CD4-positive, alpha-beta T cell treated with Interferon alpha-2 for 1 hour (primary cell): Measurements from ENCODE around the gene PFDN1.
A peak's percentile ranks its signal among the peaks of the same experiment; 100 is the strongest.

Experiments
- DNase-seq, 2 donors: peaks; one replicate each; pipeline ENCODE4 v3.0.0-alpha.2; 2020 to 2022

PFDN1 gene

DNA sequence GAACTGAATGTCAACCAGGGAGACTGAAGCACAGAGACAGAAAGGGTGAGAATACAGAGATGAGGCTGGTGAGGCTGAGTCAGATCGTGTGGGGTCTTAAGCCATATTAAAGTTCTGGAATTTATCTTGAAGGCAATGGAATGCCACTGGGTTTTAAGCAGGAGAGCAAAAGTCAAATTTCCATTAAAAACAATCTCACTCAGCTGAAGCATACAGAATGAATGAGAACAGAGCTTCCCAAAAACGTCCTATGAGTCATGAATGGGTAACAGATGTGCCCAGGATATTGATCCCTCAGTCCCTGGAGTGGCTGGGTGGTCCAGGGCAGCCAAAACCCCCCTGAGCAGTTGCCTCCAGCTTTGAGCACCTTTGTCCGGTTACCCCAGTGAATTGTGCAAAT is 44.9 kb downstream of the PFDN1 start:
- DNase-seq: no peak

DNA sequence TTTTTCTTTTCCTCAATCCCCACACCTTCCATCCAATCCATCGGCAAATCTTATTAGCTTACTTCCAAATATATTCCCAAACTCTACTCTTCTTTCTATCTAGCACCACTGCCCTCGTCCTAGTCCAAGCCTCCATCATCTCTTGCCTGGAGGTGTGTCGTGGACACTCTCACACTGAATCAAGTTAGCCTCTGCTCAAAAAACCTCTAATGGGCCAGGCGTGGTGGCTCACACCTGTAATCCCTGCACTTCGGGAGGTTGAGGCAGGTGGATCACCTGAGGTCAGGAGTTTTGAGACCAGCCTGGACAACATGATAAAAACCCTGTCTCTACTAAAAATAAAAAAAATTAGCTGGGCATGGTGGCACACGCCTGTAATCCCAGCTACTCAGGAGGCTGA is 46.2 kb downstream of the PFDN1 start:
- no peak for DNase-seq

DNA sequence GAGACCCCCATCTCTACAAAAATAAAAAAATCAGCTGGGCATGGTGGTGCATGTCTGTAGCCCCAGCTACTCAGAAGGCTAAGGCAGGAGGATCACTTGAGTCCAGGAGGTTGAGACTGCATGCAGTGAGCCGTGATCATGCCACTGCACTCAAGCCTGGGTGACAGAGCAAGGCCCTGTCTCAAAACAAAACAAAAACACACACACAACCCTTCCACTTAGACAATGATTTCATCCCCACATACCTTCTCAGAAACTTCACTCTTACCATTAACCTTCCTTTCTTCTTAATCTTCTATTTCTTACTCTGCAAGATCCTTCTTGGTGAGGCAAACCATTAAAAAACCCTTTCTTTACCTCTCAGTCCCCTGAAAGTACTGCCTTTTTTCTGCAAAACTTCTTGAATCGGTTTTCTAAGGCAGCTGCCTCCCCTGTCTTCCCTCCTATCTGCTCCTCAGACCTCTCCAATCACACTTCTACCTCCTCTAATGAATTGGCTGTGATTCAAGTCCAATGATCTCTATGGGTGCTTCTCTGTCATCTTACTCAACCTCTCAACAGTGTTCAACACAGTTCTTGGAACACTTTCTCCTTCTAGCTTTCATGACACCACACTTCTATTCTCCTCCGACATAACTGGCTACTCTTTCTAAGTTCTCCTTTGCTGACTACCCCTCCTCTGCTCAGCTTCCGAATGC is 47.3 kb downstream of the PFDN1 start:
- no peak for DNase-seq

DNA sequence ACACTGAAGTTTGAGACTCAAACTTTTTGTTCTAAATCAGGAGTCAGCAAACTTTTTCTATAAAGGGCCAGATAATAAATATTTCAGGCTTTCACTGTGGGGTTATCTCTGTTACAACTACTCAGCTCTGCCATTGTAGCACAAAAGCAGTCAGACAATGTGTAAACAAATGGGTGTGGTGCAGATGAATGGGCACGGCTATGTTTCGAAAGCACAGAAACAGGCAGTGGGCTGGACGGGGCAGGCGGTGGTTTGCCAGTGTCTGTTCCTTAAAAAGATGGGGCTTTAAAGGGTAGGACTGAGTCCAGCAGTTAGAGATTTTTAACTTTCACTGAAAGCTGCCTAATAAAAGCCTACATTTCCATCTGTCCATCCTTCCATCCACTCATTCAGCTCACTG is 48.9 kb downstream of the PFDN1 start:
- peak; percentile 26 to 57 for DNase-seq

DNA sequence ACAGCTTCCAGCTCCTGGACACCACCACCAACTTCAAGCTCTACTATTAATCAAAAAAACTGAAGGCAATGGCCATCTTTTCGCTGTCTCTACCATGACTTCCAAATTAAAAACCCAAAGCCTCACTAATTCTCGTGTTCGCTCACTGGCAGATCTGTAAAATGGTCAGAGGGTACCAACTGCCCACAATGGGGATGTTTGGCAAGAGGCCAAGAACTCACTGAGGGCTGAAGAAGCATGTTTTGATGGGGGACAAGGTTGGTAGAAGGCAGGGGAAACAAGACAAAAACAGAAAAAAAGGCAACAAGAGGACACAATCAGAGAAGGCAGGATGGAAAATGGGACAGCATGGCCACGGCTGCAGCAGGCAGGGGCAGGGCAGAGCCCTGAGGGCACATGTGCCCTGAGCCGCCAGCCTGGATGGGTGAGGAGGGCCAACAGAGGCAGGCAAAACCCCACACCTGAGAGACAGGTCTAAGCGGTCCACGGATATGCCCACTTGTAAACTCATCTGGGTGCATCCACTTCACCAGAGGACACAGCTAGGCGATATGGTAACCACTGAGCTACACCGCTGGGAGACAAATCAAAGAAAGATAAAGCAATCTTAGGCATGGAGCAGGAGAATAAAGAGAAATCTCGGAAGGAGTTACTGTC is 50.3 kb downstream of the PFDN1 start:
- no peak for DNase-seq

DNA sequence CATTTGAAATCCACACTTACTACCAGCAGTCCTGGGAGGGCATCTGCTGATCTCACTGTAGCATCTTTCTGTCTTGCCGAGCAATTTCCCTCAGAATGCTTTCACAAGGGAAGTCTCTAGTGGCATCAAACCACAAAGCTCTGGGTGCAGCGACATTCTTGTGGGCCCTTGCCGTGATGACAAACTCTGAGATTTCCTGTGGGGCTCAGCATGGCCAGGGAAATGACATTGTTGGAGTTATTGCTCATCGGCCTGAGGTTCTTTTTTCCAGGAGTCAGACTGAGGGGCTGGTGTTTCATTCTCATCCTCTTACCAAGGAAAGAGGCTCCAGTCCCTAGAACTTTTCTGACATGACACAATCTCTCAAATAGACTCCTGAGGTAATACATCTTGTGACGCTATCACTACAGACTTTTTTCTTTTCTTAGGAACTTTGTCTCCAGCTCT is 51.4 kb downstream of the PFDN1 start:
- peak; percentile 70 to 78 for DNase-seq

DNA sequence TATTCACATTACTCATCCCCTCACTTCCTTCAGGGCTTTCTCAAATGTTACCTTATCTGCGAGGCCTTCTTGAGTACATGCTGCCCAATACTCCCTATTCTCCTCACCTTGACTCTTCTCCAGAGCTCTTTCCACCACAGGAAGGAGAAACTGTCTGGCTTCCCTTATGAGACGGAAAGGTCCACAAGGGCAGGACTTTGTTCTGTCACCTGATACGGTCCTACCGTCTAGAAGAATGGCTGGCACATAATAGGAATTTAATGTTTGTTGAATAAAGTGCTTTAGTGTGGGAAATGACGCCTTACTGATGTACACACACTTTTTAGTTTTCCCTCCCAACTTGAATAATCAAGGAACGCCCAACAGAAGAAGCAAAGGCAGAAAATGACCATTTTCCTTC is 52.5 kb downstream of the PFDN1 start:
- no peak for DNase-seq

DNA sequence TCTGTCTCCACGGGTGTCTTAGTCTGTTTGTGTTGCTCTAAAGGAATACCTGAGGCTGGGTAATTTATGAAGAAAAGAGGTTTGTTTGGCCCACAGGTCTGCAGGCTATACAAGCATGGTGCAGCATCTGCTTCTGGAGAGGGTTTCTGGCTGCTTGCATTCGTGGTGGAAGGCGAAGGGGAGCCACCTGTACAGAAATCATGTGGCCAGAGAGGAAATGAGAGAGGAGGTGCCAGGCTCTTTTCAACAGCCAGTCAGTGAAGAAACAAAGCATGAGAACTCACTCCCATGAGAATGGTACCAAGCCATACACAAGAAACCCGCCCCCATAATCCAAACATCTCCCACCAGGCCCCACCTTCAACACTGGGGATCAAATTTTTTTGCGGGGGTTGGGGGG is 53.4 kb downstream of the PFDN1 start:
- DNase-seq: peak in 1 of 2 donors; percentile 50

DNA sequence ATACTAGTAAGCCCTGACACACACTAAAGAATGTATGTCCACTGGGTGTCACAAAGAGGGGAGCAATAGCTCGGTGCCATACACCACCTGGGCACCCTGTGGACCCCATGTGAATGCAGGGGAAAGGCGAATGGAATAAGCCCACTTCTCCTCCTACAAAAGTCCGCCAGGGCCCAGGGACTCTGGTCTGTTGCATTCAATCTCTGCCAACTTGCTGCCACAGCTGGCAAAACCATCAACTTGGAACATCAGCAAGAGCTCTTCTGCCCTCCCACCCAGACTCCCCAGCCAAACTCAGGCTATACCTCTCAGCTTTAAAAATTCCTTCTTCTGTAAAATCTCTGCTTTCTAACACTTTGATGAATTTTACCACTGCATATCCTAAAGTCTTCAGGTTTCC is 54.5 kb downstream of the PFDN1 start:
- no peak for DNase-seq

DNA sequence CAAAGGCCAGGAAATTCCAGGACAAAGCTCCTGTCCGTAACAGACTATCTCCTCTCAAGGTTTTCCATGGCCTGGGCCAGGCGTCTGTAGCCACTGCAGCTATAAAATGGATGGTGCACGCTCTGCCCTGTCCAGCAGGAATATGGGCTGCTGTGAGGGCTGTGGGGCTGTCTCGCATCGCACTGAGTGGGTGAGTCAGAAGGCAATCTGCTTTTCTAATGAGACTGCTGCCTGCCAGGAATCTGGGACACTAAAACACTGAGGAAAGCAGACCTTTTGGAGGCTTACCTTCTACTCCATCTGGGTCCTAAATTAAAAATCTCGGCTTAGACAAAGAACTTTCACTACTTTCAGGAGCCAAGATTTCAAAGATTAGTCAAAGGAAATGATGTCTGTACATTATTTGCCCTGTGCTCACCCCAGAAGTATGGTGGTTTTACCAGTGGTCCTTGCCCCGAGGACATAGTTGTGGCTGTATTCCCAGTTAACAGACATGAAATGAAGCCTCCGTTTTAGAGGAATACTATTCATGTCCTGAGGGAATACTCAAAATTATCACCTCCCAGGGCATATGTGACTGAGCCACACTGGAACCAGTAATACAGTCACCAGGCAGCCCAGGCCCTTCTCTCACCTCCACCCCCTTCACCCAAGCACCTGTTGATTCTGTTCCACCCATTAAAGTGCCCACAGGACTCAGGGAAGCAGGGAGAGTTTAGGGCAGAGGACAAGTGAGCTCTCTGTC is 56.4 kb downstream of the PFDN1 start:
- DNase-seq: no peak

DNA sequence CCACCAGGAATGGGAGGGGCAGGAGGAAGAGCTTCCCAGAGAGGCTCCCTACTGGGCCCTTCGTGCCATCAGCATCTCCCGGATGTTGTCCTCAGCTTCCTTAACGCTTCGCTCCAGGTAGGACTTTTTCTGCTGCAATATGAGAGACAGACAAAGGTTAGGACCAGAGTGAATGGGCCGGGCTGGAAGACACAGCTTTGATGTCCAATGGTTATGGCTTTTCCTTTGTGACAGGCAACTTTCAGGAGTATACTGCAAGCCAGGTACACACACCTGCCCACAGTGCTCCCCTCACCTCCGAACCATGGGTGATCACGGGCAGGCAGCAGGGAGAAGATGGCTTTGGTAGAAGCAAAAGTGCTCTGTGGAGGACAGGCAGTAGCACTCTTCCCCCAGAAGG is 57.0 kb downstream of the PFDN1 start:
- DNase-seq: no peak

DNA sequence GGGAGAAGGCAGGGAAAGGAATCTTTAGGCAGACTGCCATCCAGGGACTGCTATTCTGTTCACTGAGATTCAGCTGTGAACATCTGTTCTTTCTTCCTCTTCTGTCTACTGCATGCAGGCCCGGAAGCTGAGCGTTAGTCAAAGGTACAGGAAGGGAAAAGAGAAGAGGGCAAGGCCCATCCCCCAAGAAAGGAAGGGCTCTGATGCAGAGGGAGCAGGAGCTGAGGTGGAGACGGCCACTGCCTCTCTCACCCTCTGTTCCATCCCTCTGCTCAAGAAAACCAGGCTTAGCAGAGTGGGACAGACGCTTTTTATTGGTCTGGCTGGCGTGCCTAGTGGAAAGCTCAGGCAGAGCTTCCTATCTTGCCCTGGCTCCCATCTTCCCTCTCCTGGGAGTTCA is 57.6 kb downstream of the PFDN1 start:
- DNase-seq: peak in 1 of 2 donors; percentile 47

DNA sequence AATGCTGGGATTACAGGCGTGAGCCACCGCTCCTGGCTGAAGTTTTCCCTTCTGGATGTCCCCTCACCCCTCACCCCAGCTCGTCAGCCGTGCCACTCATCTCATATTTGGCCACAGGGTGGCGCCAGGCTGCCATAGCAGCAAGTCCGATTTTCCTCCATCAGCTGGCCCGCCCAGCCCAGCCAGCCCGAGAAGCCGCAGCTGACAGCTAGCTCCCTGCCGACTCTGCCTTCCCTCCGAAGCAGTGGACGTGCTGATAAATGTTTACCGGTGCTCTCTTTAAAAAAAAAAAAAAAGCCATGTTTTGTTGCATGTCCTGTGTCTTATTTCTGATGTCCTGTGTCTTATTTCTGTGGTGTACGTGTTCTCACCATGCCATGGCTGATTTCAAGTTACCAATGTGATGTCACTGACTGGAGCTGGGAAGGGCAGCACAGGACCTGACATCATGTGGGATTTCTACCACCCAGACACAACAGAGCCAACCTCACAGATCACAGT is 58.3 kb downstream of the PFDN1 start:
- DNase-seq: peak; percentile 79 to 82

DNA sequence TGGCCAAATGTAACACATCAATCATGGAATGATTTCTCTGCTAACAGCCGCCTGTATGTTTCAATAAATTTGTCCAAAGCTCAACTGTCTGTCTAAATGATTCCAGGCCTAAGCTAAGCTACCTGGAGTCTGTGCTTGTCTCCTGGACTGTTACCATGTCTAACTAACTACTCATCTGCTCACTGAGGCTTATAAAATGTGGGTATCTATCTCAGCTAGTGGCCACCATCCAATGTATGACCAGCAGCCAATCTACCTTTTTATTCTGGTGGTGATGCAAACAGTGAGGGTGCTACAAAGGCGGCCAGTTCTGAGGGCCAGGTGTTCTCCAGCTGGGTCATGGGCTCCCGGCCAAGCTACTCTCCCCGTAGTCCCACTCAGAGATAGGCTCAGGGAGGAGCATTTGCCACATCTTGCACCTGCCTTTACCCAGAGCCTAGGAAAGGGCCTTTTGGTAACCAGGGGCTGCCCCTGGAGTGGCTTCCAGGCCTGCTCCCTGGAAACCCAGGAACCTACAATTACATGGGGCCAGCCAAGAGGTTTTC is 59.1 kb downstream of the PFDN1 start:
- DNase-seq: no peak

DNA sequence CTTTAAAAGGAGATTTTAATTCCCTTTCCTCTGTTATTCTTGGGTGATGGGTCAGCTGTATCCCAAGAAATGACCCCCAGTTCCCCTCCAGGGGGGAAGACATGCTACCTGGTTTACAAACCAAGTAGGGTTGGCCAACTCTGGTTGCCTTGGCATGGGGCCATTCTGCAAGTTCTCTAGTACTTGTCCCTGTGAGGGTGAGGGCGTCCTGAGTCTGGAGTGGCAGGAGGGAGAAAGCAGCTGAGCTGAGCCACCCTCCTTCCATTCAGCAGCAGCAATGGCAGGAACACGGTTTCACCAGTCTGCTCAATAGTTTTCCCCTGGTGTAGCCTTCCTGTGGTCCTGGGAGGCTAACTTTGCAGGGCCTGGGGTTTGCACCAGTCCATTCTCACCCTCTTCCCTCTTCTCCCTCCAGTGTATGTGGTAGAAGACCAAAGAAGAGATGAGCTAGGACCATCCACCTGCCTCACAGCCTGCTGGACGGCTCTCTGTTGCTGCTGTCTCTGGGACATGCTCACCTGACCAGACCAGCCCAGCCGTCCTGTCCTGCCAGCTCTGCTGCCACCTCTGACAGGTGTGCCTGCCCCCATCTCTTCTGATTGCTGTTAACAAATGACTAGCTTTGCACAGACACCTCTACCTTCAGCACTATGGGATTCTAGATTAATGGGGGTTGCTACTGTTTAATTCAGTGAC is 59.9 kb downstream of the PFDN1 start:
- no peak for DNase-seq

DNA sequence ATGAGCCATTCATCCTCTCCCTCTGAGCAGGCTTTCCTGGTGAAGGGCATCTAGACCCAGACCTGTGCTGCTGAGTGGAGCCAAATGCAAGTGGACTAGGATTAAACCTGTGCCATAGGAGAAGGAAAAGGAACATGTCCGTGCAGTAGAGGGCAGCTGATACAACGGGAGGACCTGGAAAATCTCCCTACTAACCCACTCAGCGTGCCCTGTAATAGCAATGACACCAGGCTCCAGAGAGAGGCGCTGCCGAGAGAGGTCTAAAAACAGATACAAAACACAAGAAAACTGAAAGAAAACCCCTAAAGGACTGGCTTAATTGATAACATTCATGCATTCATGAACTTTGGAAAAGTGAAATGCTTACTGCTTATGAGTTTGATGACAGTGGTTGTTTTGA is 60.8 kb downstream of the PFDN1 start:
- DNase-seq: no peak

DNA sequence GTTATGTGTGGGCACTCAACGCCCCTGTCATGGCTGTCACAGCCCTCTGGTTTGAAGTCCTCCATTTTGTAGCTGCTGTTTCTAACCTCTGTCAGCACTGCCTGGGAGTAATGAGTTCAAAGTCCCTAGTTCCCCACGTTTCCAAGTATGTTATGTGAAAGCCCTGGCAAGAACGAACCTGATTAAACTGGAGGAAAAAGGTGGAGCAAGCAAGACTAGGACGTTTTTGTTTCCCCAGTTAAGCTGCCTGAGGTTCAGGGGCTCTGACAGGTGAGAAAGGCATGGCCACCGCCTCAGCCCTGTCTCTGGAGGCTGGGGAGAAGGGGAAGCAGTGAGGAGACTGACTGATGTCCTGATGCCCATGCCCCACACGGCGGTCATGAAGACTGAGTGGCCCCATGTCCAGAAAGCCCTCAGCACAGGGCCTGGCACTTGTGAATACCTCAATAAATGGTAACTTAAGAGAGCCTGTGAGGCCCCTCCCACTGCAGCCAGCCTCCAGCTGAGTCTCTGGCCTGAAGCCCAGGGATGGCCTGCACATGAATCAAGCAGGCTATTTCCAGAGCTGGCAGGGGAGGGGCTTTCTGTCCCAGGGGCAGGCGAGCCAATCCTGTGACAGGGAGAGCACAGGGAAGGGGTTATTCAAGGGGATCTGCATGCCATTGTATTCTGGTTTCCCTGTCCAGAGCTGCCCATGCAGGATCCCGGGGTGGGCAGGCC is 61.8 kb downstream of the PFDN1 start:
- no peak for DNase-seq

DNA sequence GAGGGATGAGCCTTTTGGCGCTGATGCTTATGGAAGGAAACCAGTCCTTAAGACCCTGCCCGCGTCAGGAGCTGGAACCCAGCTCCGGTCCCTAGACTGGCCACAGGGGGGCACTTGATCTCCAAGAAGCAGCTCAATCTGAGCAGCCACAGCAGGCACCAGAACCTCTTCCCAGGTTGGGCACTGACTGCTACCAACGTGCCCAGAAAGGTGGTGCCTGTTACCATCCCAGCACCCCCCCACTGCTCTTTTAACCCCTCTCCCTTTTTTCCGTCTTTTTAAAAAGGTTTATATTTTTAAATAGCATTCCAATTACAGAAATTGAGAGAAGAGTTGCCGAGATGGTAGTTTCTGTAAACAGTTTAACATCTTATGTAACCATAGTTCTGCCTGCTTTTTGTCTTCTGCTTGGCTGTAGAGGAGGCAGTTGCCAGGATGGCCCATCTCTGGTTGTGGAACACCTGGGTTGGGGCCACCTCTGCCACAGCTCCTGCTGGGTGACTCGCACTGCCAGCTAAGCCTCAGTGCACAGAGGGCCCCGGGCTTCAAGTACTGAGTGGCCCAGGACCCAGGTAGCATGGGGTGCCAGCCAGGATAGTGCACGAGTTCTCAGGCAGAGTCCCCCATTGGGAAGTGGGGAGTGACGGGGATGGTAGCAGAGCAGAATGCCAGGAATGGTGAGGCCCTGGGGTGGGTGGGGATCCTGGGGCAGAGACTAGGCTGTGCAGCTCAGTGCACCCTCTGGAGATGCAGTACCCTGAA is 62.8 kb downstream of the PFDN1 start:
- peak; percentile 54 to 60 for DNase-seq

DNA sequence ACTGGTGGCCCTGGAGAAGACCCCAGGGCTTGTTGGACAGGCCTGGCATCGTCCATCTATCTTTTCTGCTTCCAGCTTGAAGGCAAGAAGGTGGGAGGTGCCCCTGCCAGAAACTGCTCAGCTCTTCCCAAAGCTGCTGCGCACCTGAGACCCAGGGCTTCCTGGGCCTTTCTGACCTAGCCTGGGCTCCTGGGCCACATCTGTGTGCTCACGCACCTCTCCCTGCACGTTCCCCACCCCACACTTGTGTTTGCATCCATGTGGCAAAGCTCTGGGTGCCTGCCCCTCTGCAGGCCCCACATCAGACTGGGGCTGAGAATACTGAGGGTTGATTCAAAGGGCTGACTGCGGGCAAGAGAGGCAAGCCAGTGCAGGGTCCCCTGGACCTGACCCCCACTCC is 63.4 kb downstream of the PFDN1 start:
- no peak for DNase-seq

DNA sequence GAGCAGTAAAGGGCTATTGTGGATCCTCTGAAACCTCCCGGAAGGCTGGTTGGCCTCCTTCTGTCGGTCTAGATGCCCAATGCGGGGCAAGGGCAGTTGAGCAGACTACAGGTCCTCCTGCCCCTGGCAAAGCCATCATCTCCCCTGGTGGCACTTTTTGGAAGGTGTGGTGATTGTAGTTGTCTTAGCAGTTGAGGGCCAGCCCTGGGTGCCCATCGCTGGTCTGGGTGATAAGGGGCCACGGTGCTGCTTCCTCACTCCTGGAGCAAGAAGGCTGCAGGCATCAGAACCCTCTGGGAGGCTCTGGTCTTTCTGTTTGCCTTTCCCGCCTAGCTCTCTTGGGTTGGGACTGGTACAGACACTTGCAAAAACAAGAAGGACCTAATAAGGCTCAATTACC is 64.1 kb downstream of the PFDN1 start:
- no peak for DNase-seq

DNA sequence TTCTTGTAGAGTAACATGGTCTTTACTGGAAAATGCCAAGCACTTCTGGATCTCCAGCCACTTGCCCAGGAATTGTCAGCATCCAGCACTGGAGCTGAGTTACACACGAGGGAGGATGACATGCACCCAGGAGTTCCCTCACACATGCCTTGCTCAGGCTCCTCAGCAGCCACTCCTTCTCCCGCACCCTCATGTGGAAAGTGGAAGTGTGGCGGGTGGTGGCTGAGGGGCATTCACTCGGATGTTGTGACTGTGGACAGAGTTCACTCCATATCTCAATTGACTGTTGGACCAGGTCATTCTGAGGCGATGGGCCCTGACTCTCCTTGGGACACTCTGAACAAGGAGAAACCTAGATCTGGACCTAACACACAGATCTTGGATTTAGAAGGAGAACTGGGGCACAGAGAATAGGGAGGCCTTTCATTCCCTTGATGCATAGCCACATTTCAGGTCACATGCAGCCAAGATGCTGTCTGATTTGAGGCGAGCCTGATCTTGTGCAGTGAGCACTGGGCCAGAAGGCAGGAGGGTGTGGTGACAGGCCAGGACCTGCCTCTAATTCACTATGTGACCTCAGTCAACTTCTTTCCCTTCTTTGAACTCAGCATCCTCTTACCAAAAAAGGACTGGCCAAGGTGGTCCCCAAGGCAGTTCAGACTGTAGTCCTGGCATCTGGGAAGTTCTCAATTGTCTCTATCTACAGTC is 65.9 kb downstream of the PFDN1 start:
- DNase-seq: no peak
